Choroid plexus epithelial cell (primary cell): Measurements from ENCODE around the gene CCR2.

ENCODE experiments used
- DNase-seq: peaks from one replicate; pipeline ENCODE4 v3.0.0-alpha.2; 2010; ENCODE audit warnings: low read depth
- H3K4me3 ChIP-seq: 2 replicates; pipeline ENCODE4 v1.5.1; 2011; ENCODE audit warnings: low read depth, mild to moderate bottlenecking, control low read depth, low read length, moderate library complexity
- CTCF ChIP-seq: conservative IDR thresholded peaks from 2 replicates; pipeline ENCODE4 v1.5.1; 2011; ENCODE audit warnings: low read depth, mild to moderate bottlenecking, control low read depth, inconsistent platforms, low read length, moderate library complexity

CCR2 gene

DNA sequence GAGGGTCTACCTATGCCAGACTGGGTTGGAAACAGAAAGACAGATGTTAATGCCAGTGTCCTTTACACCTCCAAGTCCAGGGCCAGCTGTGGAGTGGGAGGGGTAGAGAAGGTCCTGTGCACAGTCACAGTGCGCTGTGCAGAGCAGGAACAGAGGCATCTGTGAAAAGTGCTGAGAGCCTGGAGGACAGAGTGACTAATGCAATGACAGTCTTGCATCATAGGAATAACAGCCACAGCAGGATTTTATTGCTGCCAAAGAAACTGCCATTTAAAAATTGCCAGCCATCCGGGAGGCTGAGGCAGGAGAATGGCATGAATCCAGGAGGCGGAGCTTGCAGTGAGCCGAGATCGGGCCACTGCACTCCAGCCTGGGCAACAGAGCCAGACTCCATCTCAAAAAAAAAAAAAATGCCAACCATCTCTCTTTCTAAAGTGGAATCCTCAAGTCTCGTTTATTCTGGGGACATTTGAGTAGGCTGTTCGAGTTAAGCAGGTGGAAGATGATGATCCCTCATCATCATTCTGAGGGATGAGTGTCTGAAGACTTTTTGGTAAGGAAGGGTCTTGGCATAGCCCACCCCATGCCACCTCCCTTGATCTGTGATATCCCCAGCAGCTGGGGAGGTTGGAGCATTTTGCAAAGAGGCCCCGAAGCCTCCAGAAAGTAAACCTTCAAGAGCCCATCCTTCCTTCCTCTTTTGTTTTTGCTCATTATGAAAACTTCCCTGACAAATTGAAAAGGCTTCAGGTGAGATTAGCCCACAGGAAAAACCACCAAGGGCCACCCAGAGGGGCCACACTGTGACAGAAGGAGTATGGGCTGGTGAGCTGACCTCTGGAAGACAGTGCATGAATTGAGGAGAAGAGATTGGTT lies 7.7 kb downstream of the CCR2 start:
- no peak overlapping the region for H3K4me3 ChIP-seq
- DNase-seq = no peak
- no peak for TF ChIP-seq CTCF

DNA sequence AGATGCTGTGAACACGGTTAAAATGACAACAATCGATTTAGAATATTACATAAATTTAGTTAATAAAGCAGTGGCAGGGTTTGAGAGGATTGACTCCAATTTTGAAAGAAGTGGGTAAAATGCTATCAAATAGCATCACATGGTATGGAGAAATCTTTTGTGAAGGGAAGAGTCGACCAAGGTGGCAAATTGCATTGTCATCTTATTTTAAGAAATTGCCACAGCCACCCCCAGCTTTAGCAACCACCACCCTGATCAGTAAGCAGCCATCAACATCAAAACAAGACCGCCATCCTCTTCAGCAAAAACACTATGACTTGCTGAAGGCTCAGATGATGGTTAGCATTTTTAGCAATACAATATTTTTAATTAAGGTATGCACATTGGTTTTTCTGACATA lies 11.1 kb downstream of the CCR2 start:
- TF ChIP-seq CTCF = no peak
- no peak overlapping the region for H3K4me3 ChIP-seq
- no peak for DNase-seq

DNA sequence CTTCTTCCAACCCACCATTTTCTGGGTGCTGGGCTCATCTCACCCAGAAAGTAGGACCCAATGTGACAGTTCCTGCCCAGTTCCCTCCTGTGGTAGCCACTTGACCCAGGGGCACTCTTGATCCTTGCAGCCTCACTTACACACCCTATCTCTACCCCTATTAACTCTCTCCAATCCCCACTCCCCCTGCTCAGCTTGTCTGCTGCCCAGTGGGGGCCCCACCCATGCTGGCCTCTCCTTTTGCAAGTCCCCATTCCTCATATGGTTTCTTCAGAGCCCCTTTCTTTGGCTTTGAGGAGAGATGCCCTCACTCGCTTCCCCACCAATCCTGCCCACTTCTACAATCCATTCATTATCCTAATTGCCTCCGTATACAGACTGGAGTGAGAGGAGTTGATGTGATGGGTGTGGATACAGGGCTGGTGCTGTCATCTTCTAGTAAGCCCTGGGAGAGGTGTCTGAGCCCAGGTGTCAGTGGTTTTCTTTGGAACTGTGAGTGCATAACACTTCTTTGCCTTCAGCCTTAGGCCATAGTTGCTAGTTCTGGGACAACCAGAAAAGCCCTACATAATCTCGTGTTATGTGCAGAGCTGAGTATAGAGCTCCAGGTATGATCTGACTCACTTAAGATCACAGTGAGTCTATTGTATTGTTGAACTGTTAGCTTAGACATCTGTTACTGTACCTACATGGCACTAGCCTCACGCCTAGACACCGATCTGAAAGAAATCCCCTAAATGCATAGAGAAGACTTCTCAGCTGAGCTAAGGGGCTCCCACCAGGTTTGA lies 12.0 kb downstream of the CCR2 start:
- no peak for TF ChIP-seq CTCF
- H3K4me3 ChIP-seq = no peak overlapping the region
- DNase-seq = no peak

DNA sequence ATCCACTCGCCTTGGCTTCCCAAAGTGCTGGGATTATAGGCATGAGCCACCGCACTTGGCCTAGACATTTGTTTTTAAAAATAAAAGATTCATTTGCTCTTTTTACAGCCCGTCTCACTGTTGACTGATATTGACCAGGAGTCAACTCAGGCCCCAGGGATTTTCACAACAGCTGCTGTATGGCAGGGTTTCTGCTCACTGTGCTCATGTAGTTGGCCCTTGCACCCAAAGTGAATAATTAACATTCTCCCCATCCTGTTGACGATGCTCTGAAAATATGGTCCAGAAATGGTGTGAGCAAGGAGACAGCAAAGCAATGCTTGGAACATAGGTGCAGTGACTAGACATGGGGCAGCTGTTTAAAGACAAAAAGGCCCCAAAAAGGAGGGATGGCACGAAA lies 13.9 kb downstream of the CCR2 start:
- no peak for DNase-seq
- no peak for TF ChIP-seq CTCF
- no peak overlapping the region for H3K4me3 ChIP-seq

GRCh38 chr3:46368569-46368968 lies 14.7 kb downstream of the CCR2 start:
- TF ChIP-seq CTCF = peak; percentile 24
- peak; percentile 32 for DNase-seq
- no peak overlapping the region for H3K4me3 ChIP-seq

DNA sequence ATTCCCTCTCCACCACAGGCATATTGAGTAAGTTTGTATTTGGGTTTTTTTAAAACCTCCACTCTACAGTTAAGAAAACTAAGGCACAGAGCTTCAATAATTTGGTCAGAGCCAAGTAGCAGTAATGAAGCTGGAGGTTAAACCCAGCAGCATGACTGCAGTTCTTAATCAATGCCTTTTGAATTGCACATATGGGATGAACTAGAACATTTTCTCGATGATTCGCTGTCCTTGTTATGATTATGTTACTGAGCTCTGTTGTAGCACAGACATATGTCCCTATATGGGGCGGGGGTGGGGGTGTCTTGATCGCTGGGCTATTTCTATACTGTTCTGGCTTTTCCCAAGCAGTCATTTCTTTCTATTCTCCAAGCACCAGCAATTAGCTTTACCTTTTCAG lies 15.2 kb downstream of the CCR2 start:
- no peak for DNase-seq
- no peak overlapping the region for H3K4me3 ChIP-seq
- TF ChIP-seq CTCF = no peak
